Measurements from ENCODE around the gene KIAA0753. TPM values are rescaled to one million over a fixed set of nuclear protein-coding genes. Genes with fewer than 3 reads are reported as not detected.

KIAA0753 gene
- total RNA-seq, 1 donor from 2014 or later, result 15.7 TPM

DNA sequence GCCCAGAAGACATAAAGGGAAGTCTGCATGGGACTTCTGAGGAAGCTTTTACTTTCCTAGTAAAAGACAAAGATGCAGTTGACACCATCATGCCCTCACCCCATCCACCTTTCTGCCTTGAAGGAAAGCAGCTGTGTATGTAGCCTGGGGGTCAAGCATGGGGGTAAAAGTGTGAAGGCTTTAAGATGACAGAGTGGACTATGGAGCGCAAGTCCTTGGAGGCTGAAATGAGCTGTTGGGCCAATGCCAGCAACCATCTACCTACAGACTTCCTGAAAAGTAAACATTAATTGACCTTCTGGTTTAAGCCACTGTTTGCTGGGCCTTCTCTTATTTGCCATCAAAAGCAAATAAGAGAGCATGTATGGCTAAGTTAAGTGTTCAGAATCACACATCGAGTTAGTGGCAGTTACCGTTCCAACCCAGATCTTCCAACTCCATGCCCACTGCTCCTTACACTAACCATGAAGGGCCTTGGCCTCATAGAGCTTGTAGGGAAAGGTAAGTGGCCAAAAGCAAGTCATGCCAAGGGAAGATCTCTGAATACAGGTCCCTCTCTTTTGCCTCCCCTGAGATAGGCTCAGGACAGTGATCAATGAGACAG lies 42.7 kb upstream of the KIAA0753 start:
- DNase-seq (ENCODE audit: low read depth), result no peak
- TF ChIP-seq, protein P1, sequence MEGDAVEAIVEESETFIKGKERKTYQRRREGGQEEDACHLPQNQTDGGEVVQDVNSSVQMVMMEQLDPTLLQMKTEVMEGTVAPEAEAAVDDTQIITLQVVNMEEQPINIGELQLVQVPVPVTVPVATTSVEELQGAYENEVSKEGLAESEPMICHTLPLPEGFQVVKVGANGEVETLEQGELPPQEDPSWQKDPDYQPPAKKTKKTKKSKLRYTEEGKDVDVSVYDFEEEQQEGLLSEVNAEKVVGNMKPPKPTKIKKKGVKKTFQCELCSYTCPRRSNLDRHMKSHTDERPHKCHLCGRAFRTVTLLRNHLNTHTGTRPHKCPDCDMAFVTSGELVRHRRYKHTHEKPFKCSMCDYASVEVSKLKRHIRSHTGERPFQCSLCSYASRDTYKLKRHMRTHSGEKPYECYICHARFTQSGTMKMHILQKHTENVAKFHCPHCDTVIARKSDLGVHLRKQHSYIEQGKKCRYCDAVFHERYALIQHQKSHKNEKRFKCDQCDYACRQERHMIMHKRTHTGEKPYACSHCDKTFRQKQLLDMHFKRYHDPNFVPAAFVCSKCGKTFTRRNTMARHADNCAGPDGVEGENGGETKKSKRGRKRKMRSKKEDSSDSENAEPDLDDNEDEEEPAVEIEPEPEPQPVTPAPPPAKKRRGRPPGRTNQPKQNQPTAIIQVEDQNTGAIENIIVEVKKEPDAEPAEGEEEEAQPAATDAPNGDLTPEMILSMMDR (conservative IDR thresholded peaks at IDR 0.05; ENCODE audit: low read depth, low read length), result no peak

DNA sequence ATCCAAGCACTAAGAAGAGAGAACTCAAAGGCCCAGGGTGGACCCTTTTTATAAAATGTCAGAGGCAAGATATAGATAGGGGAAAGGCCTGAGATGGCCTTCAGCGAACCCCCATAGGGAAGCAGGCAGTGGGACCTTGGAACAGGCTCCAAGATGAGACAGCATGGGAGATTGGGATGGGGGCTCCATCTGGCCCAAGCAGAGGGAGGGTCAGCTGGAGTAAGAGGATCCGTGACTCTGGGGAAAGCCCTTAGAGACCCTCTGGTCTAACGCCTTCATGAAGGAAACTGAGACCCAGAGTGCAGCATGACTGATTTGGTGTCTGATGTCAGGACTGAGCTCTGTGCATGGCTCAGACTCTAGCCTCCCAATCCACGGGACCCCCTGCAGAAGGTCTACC lies 41.8 kb upstream of the KIAA0753 start:
- H3K4me3 ChIP-seq (ENCODE audit: low read depth, low read length), result no peak overlapping the region
- DNase-seq (ENCODE audit: low read depth), result no peak
- TF ChIP-seq, protein P1 (conservative IDR thresholded peaks at IDR 0.05; ENCODE audit: low read depth, low read length), result no peak

More for the DNA sequence above, 42.7 kb upstream of the KIAA0753 start:
- no peak overlapping the region for H3K4me3 ChIP-seq (ENCODE audit: low read depth, low read length)

DNA sequence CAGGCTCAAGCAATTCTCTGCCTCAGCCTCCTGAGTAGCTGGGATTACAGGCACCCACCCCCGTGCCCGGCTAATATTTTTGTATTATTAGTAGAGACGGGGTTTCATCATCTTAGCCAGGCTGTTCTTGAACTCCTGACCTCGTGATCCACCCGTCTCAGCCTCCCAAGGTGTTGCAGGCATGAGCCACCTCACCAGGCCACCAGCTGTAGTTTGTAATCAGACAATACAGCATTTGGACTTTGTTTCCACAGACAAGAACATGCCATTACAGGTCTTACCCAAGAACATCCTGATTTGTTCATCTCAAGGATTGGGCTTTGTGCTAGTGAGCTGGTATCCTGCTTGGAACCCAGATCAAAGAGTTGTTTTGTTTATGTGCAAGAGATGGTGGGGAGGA lies 41.2 kb upstream of the KIAA0753 start:
- DNase-seq (ENCODE audit: low read depth), result no peak
- TF ChIP-seq, protein P1 (conservative IDR thresholded peaks at IDR 0.05; ENCODE audit: low read depth, low read length), result no peak
- H3K4me3 ChIP-seq (ENCODE audit: low read depth, low read length), result no peak overlapping the region

DNA sequence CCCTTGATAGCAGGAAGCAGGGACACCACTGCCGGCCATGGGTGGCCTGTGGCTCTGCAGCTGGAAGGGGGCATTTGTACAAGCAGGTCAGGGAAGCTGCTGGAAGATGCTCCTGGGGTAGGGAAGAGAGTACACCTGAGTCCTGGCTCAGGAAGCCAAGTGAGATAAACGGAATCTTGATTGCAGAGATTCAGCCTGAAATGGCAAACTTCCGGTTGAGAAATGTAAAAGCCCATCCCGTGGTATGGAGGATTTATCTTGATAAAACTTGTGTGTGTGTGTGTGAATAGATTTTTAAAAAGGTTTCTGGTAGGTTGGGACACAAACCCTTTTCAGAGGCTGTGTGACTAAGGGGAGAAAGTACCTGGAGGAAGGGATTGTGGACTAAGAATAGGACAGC lies 40.7 kb upstream of the KIAA0753 start:
- no peak overlapping the region for H3K4me3 ChIP-seq (ENCODE audit: low read depth, low read length)
- TF ChIP-seq, protein P1 (conservative IDR thresholded peaks at IDR 0.05; ENCODE audit: low read depth, low read length), result no peak
- DNase-seq (ENCODE audit: low read depth), result no peak

DNA sequence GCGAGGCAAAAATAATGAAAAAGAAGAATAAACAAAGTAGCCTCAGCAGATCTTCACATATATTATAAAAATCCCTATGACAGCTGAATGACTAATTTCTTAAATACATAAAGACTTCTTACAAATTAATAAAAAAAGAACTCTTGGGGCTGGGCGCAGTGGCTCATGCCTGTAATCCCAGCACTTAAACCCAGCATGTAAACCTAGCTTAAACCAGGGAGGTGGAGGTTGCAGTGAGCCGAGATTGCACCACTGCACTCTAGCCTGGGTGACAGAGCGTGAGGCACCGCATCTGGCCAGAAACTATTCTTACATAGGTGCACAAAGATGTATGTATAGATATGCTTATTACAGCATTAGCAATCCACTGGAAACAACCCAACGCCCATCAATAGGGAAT lies 38.7 kb upstream of the KIAA0753 start:
- DNase-seq (ENCODE audit: low read depth), result no peak
- no peak overlapping the region for H3K4me3 ChIP-seq (ENCODE audit: low read depth, low read length)
- TF ChIP-seq, protein P1 (conservative IDR thresholded peaks at IDR 0.05; ENCODE audit: low read depth, low read length), result no peak

DNA sequence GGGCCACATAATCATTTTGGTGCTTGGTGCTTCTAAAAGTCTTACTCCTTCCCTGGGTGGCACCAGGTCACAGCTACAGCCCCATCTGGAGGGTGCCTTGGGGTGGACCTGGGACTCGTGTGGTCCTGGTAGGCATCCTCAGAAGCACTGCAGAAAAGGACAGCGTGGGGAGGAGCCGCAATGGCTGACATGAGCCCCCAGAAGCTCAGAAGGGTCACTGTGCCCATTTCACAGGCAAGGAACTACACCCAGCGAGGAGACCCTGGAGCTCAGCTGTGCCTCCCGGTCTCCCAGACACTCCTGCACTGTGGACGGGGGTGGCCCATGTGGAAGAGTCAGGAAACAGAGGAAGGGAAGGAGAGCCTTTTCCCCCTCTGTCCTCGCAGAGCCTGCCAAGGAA lies 37.4 kb upstream of the KIAA0753 start:
- TF ChIP-seq, protein P1 (conservative IDR thresholded peaks at IDR 0.05; ENCODE audit: low read depth, low read length), result no peak
- H3K4me3 ChIP-seq (ENCODE audit: low read depth, low read length), result no peak overlapping the region
- no peak for DNase-seq (ENCODE audit: low read depth)

DNA sequence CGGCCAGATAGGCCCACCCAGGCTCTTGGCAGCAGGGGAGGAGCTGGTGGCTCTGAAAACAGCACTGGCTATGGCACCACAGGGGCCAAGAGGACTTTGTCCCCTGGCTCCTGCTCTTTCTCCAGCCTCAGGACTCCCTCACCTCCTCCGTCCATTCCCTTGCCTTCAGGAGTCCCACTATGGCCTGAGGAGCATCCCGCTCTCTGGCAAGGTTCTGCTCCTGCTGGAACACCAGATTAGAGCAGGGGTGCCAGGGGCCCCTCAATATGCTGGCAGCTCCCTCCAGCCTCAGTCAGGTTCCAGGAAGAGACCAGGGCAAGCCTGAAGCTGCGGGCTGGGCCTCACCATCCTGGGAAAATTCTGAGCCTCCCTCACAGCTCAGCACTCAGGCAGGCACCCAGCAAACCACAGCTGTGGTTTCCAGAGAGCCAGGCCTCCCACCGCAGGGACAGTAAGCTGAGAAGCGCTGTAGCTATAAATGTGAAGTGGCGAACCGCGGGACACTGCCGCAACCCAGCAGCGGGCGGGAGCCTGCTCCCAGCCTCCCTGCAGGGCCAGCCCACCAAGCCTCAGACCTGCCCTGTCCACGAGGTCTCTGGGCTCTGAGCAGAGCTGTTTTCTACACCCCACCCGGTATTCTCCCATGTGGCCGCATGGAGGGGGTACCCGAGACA lies 36.8 kb upstream of the KIAA0753 start:
- no peak for DNase-seq (ENCODE audit: low read depth)
- TF ChIP-seq, protein P1 (conservative IDR thresholded peaks at IDR 0.05; ENCODE audit: low read depth, low read length), result no peak
- no peak overlapping the region for H3K4me3 ChIP-seq (ENCODE audit: low read depth, low read length)
